Panc1 (cell line): ENCODE measurements around the gene LNPEP. TPM values are rescaled to one million over a fixed set of nuclear protein-coding genes. Genes with fewer than 3 reads are reported as not detected.

Experiments used
- ATAC-seq: fragments of 200-7000 bp; cut with Tn5 transposase; 2 replicates; pipeline ENCODE4 v1.9.1; 2020; ENCODE audit warnings: mild to moderate bottlenecking, moderate library complexity
- BruUV-seq: library from RNA; stranded (reverse); fragments of 400-500 nt; replicated peaks from 2 replicates; lab custom pipeline; 2021; lab: Mats Ljungman, UMichigan
- CTCF ChIA-PET: fragments of 300-600 bp; sonication (Branson Sonifier 250); formaldehyde crosslinking; loops from one replicate; lab custom pipeline; 2022; ENCODE audit warnings: antibody characterized with exemption; lab: Charles Lee
- POLR2A ChIA-PET: fragments of 300-600 bp; sonication (Branson Sonifier 250); formaldehyde crosslinking; loops from one replicate; lab custom pipeline; 2022; ENCODE audit warnings: antibody characterized with exemption; lab: Charles Lee
- DNase-seq: peaks from one replicate; pipeline ENCODE4 v3.0.0-alpha.2; 2010; ENCODE audit warnings: low read depth, low spot score
- H3K27ac ChIP-seq: 2 replicates; pipeline ENCODE4 v1.5.1; 2011; ENCODE audit warnings: mild to moderate bottlenecking, low read length, inconsistent platforms
- H3K27me3 ChIP-seq: fragments of 200-500 bp; sonication (Bioruptor generic); 2 replicates; pipeline ENCODE4 v1.6.0; 2014; ENCODE audit warnings: low read length, inconsistent platforms; ENCODE audit not compliant: control insufficient read depth, insufficient read depth
- H3K36me3 ChIP-seq: fragments of 200-500 bp; sonication (Bioruptor generic); 2 replicates; pipeline ENCODE4 v1.5.1; 2014; ENCODE audit warnings: inconsistent platforms, mild to moderate bottlenecking, low read length, moderate library complexity; ENCODE audit not compliant: control insufficient read depth, insufficient read depth
- H3K4me1 ChIP-seq: 2 replicates; pipeline ENCODE4 v1.5.1; 2011; ENCODE audit warnings: inconsistent platforms, mild to moderate bottlenecking, low read length, moderate library complexity; ENCODE audit not compliant: control insufficient read depth, insufficient read depth
- H3K4me3 ChIP-seq, 2 experiments: 2 replicates each; pipeline ENCODE4 v1.5.1; 2011 to 2012; ENCODE audit warnings: low read depth in 2 of 2, low read length in 2 of 2, mild to moderate bottlenecking in 2 of 2, inconsistent platforms in 1 of 2, moderate library complexity in 1 of 2
- H3K9me3 ChIP-seq: fragments of 200-500 bp; sonication (Bioruptor generic); 2 replicates; pipeline ENCODE4 v1.5.1; 2014; ENCODE audit warnings: low read depth, mild to moderate bottlenecking, inconsistent platforms, low read length, moderate library complexity; ENCODE audit not compliant: control insufficient read depth, insufficient read depth
- POLR2AphosphoS5 ChIP-seq: IDR thresholded peaks from 2 replicates; pipeline ENCODE4 v1.6.1; 2012; ENCODE audit warnings: mild to moderate bottlenecking, low read depth, low read length, moderate library complexity
- SIN3A ChIP-seq: IDR thresholded peaks from 2 replicates; pipeline ENCODE4 v1.6.1; 2012; ENCODE audit warnings: low read depth, mild to moderate bottlenecking, low read length, moderate library complexity, borderline replicate concordance; ENCODE audit not compliant: insufficient read depth
- TCF7L2 ChIP-seq: IDR thresholded peaks from 2 replicates; pipeline ENCODE4 v1.6.1; 2011; ENCODE audit warnings: mild to moderate bottlenecking, low read depth, low read length, inconsistent platforms
- in situ Hi-C: cut with HindIII; loops from 2 replicates; pipeline ENCODE4 v1.10.0; 2016; ENCODE audit warnings: low sequenced_read_pairs, low pct_unique_long_range_greater_than_20kb
- intact Hi-C: fragments of 100-400 bp; cut with micrococcal nuclease; formaldehyde crosslinking; loops from one replicate; pipeline ENCODE4 v1.10.0; 2022; ENCODE audit not compliant: unreplicated experiment
- total RNA-seq: library from RNA; stranded (reverse); gene quantifications from one replicate; pipeline ENCODE4 v1.2.1, GENCODE V29; 2021; ENCODE audit not compliant: unreplicated experiment
- TF ChIP-seq, protein P1 (sequence below): fragments of 450-650 bp; IDR thresholded peaks from 2 replicates; pipeline ENCODE4 v1.5.1; 2017; ENCODE audit warnings: mild to moderate bottlenecking
- TF ChIP-seq, protein P2 (sequence below), 2 experiments: IDR thresholded peaks; 2 replicates each; pipeline ENCODE4 v1.6.1; 2011 to 2012; ENCODE audit warnings: low read depth in 2 of 2, control low read depth in 1 of 2, low read length in 1 of 2, mild to moderate bottlenecking in 1 of 2, moderate library complexity in 1 of 2; ENCODE audit not compliant: insufficient read depth in 1 of 2

LNPEP gene
- total RNA-seq, 1 experiment from 2014 or later, result 46.6 TPM

GRCh38 chr5:96903300-96903699 is 32.6 kb upstream of the LNPEP start:
- BruUV-seq, result no TSS peak
- no peak for ATAC-seq
- DNase-seq, result no peak

DNA sequence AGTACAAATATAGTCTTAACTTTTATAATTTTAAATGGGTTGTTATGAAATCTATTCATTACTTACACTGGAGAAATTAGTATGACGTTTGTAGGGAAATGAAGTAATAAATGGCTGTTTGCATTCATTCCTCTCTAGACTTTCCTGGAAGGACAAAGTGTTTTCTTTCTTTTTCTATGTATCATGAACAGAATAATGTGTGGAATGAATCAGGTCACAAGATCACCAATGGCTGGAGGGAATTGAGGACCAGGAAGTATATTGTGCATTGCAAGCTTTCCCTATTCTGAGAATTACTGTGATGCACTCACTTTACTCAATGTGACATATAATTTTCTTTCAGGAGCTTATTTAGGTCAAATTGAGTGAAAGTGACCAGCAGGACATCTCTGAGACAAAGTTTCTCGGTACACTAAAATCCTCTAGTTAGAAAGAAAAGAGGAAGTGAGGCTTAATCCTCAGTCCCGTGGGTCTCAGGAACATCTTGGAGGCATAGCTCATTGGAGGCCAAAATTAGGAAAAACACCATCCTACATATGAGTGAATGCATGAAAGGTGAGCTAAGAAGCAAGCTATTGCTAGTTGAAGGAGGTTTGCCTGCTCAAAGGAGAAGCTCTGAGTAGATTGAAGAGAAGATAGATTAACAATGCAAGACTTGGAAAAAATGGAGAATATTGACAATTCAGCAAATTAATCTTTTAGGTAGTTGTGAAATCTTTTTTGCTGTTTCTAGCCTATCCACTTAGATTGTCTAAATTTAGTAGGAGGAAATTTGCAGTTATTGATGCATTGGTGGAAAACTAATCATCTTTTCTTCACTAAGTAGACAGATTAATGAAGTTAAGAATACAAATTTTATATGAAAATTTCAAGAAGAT is 31.6 kb upstream of the LNPEP start:
- ChIA-PET POLR2A (no interaction called here), CTCF (no interaction called here)
- intact Hi-C loops (no loop called here), in situ Hi-C loops (no loop called here)
- no TSS peak for BruUV-seq
- no peaks in the 10 kb centered on the region for H3K27me3 ChIP-seq
- H3K36me3 ChIP-seq, result no peaks in the 10 kb centered on the region
- H3K4me3 ChIP-seq, result no peak overlapping the region
- ATAC-seq (no peak), DNase-seq (no peak)
- H3K9me3 ChIP-seq, result no peaks in the 10 kb centered on the region
- TF ChIP-seq, protein P1, sequence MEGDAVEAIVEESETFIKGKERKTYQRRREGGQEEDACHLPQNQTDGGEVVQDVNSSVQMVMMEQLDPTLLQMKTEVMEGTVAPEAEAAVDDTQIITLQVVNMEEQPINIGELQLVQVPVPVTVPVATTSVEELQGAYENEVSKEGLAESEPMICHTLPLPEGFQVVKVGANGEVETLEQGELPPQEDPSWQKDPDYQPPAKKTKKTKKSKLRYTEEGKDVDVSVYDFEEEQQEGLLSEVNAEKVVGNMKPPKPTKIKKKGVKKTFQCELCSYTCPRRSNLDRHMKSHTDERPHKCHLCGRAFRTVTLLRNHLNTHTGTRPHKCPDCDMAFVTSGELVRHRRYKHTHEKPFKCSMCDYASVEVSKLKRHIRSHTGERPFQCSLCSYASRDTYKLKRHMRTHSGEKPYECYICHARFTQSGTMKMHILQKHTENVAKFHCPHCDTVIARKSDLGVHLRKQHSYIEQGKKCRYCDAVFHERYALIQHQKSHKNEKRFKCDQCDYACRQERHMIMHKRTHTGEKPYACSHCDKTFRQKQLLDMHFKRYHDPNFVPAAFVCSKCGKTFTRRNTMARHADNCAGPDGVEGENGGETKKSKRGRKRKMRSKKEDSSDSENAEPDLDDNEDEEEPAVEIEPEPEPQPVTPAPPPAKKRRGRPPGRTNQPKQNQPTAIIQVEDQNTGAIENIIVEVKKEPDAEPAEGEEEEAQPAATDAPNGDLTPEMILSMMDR, result no peak
- no peak for TF ChIP-seq SIN3A
- TF ChIP-seq POLR2AphosphoS5, result no peak
- TF ChIP-seq TCF7L2, result no peak
- TF ChIP-seq, protein P2, sequence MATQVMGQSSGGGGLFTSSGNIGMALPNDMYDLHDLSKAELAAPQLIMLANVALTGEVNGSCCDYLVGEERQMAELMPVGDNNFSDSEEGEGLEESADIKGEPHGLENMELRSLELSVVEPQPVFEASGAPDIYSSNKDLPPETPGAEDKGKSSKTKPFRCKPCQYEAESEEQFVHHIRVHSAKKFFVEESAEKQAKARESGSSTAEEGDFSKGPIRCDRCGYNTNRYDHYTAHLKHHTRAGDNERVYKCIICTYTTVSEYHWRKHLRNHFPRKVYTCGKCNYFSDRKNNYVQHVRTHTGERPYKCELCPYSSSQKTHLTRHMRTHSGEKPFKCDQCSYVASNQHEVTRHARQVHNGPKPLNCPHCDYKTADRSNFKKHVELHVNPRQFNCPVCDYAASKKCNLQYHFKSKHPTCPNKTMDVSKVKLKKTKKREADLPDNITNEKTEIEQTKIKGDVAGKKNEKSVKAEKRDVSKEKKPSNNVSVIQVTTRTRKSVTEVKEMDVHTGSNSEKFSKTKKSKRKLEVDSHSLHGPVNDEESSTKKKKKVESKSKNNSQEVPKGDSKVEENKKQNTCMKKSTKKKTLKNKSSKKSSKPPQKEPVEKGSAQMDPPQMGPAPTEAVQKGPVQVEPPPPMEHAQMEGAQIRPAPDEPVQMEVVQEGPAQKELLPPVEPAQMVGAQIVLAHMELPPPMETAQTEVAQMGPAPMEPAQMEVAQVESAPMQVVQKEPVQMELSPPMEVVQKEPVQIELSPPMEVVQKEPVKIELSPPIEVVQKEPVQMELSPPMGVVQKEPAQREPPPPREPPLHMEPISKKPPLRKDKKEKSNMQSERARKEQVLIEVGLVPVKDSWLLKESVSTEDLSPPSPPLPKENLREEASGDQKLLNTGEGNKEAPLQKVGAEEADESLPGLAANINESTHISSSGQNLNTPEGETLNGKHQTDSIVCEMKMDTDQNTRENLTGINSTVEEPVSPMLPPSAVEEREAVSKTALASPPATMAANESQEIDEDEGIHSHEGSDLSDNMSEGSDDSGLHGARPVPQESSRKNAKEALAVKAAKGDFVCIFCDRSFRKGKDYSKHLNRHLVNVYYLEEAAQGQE (IDR thresholded peaks at IDR 0.05; ENCODE audit: insufficient read depth in 1 of 2, low read depth in 2 of 2, low read length in 1 of 2), result no peak
- H3K4me1 ChIP-seq, result no peaks in the 10 kb centered on the region
- H3K27ac ChIP-seq, result no peak overlapping the region

More at GRCh38 chr5:96903300-96903699, 32.6 kb upstream of the LNPEP start:
- Histone ChIP-seq H3K27me3 (no peaks in the 10 kb centered on the region), H3K9me3 (no peaks in the 10 kb centered on the region), H3K4me1 (no peaks in the 10 kb centered on the region), H3K27ac (no peak overlapping the region), H3K36me3 (no peaks in the 10 kb centered on the region), H3K4me3 (no peak overlapping the region)
- intact Hi-C loops, result no loop called here
- in situ Hi-C loops, result no loop called here
- ChIA-PET POLR2A (no interaction called here), CTCF (no interaction called here)
- TF ChIP-seq, protein P2 (IDR thresholded peaks at IDR 0.05; ENCODE audit: insufficient read depth in 1 of 2, low read depth in 2 of 2, low read length in 1 of 2), result no peak
- TF ChIP-seq POLR2AphosphoS5 (no peak), SIN3A (no peak), TCF7L2 (no peak)
- TF ChIP-seq, protein P1, result no peak
